AG08395 (cell line): ENCODE data around the gene TAS2R41.

Experiments
- DNase-seq: peaks from one replicate; pipeline ENCODE4 v3.0.0; 2012; ENCODE audit warnings: mixed read lengths, low spot score

The TAS2R41 gene, protein sequence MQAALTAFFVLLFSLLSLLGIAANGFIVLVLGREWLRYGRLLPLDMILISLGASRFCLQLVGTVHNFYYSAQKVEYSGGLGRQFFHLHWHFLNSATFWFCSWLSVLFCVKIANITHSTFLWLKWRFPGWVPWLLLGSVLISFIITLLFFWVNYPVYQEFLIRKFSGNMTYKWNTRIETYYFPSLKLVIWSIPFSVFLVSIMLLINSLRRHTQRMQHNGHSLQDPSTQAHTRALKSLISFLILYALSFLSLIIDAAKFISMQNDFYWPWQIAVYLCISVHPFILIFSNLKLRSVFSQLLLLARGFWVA

DNA sequence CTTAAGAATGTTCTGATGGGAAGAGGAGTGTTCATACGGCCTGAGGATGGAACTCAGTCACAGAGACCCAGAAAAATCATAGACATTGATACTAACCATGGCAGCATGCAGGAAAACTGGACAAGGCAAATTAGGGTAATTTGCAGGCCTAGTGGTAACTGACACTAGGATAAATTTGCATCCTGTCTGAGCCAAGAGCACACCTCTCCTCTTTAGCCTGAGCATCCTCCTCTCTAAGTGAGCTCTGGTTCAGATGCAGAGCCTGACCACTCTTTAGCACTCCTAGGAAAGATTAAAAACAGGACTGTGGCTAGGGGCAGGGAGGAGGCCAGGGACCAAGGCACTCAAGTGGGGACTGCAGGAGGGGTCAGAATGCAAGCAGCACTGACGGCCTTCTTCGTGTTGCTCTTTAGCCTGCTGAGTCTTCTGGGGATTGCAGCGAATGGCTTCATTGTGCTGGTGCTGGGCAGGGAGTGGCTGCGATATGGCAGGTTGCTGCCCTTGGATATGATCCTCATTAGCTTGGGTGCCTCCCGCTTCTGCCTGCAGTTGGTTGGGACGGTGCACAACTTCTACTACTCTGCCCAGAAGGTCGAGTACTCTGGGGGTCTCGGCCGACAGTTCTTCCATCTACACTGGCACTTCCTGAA lies at the start of gene TAS2R41:
Gene TAS2R41 (plus strand): TSS at position 373 of the 650 bp plus-strand sequence. CDS start 0 bp downstream, at position 373.
- no peak for DNase-seq

DNA sequence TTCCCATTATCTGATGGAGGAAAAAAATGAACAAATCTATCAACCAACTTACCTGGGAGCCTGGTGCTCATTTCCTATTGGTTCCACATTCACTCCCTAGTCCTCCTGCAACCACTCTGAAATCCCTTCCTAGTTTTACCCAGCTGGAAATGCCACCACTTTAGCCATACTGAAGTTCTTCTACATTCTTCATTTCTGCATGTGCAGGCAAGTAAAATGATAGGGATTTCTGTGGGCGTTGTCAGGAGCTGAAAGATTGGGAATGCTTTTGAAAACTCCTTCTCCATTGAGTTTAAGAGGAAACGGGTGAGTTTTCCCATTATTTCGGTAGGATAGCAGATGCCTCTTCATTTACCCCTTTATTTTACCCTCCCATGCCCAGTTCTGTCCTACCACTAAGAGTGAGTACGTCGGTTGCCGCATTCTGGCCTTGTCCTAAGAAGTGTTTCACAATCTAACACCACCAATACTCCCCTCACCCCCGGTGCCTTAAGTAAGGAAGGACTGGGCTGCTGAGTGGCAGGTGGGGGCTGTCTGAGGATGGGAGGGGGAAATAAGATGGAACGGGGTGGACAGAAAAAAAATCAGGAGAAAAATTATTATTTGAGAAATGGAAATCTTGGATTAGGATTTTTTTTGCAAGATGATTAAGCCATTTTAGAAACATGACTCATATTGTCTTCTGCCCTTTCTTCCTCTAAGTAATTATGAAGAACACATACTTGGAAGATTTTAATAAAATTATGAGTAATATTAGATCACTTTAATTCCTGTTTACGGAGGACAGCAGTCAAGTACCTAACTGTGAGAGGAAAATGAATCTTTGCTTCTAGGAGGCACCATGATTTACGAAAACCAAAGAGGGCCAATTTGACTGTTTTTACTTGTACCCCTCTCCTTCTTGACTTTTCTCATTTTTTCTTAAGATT lies 47.6 kb upstream of the TAS2R41 start:
- no peak for DNase-seq

DNA sequence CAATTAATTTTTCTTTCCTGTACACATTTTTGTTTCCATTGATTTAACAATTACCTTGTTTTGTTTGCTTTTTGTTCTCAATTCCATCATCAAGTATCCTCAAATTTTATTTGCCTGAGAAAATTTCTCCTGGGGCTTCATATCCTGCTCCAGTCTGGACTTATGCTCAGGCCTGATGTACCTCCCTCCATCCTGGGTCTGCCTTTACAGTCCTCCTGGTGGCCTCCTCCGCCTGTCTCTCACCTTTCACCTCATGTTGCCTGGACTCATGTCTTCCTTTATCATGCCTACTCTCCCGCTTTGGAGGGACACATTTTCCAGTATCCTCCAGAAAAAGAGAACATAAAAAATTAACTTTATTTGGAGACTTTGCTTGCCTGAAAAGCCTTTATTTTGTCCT lies 46.6 kb upstream of the TAS2R41 start:
- DNase-seq = no peak

DNA sequence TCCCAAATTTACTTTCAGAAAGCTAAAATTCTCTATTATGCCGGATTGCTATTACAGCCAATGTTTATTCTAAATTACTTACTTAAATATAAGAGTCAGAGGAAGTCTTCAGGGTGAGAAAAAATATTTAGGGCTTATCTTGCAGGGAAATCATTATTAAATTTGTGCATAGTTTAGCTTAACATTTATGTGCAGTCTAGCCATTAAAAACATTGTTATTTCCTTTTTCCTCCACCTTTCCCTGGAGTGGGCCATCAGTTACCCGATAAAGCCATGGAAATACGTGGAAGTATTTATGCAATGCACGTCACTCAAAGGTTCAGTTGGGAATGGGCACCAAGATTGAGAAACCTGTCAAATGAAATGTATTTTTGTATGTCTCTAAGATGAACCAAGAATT lies 43.9 kb upstream of the TAS2R41 start:
- no peak for DNase-seq

DNA sequence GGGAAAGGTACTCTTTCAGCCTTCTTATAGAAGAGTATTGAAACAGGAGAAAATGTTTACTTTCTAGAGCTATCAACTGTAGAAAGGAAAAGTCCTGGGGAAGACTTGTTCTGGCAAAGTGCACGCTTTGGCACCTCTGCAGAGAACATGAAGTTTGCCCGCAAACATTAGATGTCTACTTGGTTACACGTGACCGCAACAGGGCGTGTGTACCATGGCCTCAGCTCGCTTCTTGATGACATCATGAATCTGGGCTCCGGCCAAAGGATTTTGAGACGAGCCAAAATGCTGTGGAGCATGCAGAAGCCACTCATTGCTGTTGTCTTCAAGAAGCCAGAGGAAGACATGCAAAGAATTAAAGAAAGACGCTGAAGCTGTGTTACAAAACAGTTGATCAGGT lies 43.0 kb upstream of the TAS2R41 start:
- DNase-seq = peak; percentile 68

DNA sequence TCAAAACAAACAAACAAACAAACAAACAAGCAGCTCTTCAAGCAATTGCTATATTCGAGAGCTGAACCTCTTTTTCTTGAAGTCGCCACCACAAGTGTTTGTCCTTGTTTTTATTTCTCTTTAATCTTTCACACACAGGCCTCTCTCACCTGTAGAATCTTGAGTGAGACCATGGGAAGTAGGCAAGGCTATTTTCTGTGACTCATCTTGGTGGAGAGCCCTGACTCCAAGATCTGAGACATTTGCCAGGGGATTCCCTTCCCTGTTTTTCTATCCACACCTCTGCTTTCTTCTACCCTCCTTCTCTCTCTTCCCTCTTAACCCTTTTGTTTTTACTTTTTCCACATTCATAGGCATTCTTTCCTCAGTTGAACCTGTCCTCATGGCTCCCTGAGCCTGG lies 42.4 kb upstream of the TAS2R41 start:
- DNase-seq = no peak

DNA sequence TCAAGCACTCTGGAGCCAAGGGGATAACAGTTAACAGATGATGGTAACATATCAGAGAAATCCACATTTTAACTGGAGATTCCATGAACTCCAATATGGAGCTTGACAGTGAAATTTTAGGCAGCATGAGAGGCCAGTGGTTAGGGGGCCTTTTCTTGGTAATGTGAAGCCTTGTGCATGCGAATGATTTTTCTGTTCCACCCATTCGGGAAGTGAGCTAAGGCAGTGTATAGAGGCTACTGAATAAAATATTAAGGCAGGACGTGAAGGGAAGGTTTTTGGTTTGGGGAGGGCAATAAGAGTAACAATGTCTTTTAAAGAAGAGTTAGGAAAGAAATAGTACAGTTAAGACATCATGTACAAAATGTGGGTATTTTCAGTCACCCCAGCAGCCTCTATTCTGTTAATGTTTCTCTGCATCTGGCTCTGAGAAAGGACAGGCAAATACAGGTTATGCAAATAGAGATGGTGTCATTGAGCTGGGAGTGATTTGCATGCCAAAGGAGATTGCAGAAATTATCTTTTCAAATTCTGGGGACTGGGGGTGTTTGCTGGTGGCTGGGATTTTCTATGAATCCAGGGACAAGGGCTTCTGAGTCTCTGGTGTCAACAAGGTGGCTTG lies 41.2 kb upstream of the TAS2R41 start:
- DNase-seq = no peak

DNA sequence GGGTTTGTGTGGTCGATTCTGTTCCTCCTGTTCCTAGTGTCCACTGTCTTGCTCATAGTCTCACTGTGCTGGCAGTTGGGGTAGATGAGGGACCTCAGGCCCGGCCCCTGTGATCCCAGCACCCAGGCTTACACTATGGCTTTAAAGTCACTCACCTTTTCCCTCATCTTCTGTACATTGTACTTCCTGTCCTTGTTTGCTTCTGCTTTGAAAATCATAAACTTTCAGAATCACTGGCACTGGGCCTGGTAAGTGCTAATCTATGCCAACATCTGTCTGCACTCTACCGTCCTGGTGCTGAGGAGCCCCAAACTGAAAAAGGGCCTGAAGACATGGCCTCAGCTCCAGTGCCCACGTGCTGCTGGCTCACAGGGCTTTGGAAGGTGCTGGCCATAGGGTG lies 40.1 kb upstream of the TAS2R41 start:
- no peak for DNase-seq

DNA sequence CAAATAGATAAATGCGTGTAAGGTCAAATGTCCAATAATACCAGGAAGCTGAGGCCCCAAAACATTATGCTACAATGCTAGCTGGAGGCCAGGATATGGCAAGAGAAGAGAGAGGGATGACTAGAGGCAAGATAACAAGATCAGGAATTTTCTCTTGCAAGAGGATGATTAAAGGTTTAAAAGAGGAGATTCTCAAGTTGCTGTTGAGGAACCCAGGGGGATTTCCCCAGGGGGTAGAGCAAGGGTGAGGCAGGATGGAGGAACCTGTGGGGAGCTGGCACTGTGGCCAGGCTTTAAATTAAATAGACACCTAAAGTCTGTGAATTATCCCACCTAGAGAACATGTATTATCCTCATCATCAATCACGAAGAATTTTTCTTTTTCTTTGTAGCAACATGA lies 37.8 kb upstream of the TAS2R41 start:
- DNase-seq = no peak

DNA sequence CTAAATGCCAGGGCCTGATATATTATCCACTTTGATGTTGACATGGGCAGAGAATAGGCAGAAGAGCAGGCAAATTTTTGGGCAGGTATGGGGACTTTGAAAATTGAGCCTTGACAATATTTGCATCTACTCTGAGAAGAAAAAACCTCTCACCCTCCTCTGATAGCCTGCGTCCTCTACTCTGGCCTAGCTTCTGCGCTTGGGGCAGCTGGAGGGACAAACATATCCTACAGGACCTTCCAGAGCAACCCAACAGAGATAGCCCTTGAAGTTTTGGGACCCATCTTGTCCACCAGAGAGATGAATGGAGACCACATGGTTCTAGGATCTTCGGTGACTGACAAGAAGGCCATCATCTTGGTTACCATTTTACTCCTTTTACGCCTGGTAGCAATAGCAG lies 34.5 kb upstream of the TAS2R41 start, which contains the start of gene TAS2R60:
Gene TAS2R60 (plus strand): TSS at position 301 of the 400 bp plus-strand sequence. CDS start 0 bp downstream, at position 301.
- DNase-seq = no peak

DNA sequence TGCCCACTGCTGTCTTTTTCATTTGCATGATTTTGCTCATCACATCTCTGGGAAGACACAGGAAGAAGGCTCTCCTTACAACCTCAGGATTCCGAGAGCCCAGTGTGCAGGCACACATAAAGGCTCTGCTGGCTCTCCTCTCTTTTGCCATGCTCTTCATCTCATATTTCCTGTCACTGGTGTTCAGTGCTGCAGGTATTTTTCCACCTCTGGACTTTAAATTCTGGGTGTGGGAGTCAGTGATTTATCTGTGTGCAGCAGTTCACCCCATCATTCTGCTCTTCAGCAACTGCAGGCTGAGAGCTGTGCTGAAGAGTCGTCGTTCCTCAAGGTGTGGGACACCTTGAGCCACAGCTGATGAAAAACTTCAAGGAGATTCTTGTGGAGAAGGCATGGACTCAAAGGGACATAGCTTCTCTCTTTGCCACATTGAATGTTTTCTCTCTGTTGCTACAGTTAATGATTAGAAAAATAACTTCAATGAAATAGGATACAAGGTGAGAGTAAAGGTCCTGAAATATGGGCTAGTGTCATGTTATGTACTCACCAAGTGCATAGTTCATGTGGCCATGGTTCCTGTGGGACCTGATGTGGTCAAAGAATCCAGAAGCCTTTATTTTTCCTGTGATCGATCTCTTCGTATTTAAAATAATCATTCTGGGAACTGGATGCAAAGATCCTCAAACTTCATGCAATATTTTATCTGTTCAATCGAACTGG lies 33.5 kb upstream of the TAS2R41 start:
- DNase-seq = no peak

DNA sequence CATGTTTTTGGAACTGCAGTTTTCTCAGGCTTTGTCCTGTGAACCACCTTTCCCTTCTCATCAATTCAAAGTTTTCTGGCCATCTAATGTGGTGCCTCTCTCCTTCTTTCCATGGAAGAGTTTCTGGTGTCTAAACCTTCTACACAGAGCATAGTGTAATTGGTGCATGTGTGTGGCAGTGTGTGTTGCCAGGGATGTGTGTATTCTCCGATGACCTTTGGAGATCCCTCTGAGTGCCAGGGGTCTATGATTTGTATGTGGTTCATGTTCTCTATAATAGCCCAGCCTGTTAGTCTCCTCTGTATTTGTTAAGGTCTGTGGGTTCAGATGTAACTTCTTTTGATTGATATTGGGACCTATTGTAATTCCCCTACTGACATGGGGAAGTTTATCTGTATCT lies 32.9 kb upstream of the TAS2R41 start:
- DNase-seq = no peak

DNA sequence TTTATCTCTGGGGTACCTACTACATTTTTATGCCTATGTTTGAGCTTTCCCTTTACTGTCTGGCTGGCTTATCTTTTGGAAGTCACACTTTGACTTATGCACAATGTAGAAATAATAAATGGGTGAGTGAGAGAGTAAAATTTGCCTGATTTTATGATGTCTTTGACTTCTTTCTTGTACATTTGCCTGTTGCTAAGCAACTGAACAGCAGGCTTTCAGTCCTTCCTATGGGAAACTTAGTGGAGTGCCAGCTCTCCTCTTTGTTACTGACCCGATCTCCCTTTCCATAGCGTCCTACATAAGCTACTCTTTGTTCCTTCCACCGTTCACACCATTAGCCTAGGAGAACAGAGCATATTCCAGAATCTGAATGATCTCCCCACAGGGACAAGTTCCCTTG lies 30.2 kb upstream of the TAS2R41 start:
- no peak for DNase-seq

DNA sequence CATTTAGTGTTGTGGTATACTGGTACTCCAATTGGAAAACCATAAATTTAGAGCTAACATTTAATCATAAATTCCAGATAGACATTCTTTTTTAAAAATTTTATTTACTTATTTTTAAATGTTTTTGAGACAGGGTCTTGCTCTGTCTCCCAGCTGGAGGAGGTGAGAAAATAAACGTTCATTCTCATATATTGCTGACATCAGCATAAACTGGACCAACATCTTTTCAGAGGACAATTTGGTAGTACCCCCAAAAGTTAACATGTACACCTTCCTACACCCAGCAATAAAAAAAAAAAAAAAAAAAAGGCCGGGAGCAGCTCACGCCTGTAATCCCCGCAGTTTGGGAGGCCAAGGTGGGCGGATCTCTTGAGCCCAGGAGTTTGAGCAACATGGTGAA lies 29.2 kb upstream of the TAS2R41 start:
- DNase-seq = no peak

DNA sequence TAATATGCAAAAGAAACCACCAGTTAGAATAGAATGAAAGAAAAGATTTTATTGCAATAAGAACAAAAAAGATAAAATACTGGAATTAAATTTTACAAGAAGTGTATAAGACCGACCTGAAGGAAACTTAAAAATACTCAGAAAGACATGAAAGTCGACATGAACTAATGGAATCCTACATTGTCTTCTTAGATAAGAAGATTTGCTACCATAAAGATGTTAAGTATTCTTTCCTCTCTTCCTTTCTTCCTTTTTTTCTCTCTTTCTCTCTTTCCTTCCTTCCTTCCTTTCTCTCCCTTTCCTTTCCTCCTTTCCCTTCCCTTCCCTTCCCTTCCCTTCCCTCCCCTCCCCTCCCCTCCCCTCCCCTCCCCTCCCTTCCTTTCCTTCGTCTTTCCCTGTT lies 27.9 kb upstream of the TAS2R41 start:
- DNase-seq = no peak

DNA sequence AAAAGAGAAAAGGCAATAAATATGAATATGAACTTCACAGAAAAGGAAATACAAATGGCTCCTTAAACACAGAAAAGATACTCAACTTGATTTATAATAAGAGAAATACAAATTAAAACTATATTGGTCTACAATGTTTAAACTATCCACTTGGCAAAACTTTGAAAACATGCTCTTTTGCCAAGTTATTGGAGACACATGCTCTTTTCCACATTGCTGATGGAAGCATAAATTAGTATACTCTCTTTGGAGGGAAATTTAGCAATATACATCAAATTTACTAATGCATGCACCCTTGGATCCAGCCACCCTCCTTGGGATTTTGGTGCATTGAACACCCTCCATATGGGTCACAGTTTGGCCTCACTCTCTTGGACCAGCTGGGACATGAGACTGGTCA lies 26.6 kb upstream of the TAS2R41 start:
- no peak for DNase-seq

DNA sequence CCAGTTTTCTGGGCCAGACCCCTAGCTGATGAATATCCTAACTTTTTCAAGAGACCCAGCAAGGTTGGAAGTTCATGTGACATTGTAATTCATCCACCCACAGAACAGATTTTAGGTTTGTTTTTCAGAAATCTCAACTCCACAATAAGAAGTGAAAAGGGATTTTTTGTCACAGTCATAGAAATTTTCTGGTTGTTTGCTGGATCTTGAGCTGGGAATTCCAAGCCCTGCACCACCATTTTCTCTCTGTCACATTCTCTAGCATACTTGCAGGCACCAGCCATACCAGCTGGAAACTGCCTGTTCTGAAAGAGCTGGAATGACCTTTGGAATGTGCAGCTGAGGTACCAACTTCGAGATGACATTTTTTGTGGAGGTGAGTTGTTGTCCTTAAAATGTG lies 25.9 kb upstream of the TAS2R41 start:
- DNase-seq = no peak

DNA sequence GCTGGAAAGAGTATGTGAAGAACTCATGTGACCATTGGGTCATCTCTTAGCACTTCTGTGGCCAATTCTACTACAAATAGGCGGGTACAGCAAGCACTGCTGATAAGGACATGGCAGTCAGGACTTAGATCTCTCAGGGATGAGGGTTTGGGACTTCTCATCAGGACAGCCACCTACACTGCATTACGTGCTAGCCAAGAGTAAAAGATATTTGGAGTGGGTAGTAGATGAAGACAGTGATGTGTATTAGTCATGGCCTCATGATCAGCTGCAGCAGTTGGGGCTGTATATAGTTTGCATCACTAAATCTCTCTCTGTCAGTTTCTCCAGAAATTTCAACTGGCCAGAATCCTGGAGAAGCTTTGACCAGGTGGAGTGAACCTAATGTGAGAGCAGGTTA lies 25.2 kb upstream of the TAS2R41 start:
- no peak for DNase-seq

DNA sequence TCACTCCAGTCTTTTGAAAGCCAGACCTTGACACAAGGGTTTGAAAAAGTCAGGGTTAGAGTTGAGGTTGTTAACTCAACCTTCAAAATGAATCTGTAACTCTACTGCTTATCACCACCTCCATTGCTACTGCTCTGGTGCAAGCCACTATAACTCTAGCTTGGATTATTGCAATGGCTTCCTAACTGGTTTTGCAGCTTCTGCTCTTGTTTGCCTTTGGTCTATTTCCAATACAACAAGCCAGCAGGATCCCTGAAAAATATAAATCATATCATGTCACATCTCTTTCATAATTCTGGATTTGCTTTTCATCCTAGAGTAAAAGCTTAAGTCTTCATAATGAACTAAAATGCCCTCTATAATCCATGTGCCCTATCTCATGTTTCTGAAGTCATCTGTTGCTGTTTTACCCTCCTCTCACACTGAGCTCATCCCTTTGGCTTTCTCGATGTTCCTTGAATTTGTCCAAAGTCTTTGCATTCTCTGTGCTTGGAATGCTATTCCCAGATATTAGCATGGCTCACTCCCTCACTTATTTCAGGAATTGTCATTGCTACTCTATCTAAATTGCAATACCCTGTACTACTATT lies 23.5 kb upstream of the TAS2R41 start:
- DNase-seq = peak; percentile 13

DNA sequence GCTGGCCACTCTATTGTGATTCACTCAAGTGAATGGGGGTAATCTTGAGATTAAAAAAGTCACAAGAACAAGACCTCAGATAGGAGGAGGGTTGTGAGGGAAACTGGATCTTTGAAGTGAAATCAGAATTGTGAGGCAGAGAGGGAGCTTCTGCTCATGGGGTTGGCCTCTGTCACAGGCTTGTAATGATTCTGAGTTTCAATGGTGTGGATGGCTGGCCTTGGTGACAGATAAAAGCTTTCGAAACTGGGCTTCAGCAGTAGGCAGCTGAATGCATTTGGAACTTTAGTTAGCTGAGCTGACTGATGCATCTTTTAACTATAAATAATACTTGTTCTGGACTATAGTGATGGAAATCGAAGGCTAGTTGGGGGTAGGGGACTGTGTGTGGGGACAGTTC lies 22.2 kb upstream of the TAS2R41 start:
- DNase-seq = no peak

DNA sequence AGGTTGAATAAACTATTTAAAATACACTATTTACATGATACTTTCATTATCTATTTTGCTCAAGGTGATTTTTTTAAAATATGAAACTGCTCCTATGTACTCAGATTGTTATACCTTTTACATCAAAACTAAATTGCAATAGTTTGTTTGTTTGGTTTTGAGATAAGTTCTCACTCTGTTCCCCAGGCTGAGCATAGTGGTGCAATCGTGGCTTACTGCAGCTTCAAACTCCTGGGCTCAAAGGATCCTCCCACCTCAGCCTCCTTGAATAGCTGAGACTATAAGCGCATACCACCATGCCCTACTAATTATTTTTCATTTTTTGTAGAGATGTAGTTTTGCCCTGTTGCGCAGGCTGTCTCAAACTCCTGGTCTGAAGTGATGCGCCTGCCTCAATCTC lies 21.7 kb upstream of the TAS2R41 start:
- DNase-seq = no peak
